ENCODE measurements around the gene SYT9.

DNA sequence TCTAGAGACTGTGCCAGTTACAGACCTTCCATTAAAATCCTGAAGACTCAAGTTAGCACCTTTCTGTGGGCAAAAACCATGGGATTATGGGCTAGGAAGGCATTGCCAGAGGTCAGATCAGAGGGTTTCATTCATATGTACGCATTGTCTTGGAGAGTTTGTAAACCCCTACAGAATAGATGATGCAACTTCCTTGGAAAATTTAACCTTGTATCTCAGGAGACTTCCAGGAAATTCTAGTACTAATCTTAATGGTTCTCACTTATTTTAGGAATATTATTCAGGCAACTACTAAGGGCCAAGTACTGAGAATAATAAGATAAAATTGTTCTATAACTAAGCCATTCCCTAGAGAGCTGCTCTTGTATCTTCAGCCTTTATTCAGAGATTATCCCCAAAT lies 240.5 kb downstream of the SYT9 start:
- TF ChIP-seq CTCF (IDR thresholded peaks at IDR 0.05; ENCODE audit: insufficient read depth, low read depth, low read length): no peak
- no peak for TF ChIP-seq EZH2 (IDR thresholded peaks at IDR 0.05; ENCODE audit: insufficient read depth, low read length)

Measured in astrocyte (in vitro differentiated cells and primary cell).